Measurements from ENCODE around the gene STK11. TPM values are rescaled to one million over a fixed set of nuclear protein-coding genes. Genes with fewer than 3 reads are reported as not detected.

STK11 gene
- total RNA-seq, 3 donors from 2014 or later, result 64.4 to 72.0 (median 69.8) TPM

DNA sequence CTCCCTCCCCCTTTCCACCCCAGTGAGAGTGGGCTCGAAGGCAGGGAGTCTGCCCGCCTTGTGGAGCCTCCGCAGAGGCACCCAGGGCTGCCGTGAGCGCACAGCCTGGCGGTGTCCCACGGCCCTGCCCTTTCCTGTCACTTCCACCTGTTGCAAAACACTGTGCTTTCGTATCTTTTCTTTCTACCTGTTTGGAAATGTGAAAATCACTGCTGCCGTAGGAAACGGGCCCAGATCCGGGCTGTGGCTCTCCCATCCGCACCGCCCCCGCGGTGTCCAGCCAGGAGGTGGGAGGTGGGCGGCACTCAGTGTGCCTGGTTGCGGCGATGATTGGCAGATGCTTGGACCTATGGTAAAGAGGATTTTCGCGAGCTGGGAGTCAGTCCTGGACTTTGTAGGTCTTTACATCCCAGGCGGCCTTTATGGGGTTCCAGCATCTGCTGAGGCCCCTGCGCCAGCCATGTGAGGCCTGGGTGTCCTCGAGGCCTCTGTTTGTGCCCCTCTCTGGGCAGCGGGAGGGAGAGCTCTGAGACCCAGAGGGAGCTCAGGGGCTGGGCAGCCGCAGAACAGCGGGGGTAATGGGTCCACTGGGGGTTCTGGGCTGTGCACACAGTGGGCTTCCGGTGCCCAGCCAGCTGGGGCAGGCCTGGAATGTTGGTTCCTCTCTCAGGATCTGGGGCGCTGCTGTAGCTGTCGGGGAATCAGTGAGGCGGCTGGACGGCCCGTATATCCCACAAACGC, 6.1 kb downstream of the STK11 start:
- Mint-ChIP-seq H3K4me3 (no peak overlapping the region), H3K27me3 (ENCODE audit: low read depth) (no peaks in the 10 kb centered on the region), H3K9me3 (no peaks in the 10 kb centered on the region), H3K36me3 (ENCODE audit: insufficient read depth) (peaks cover 13% of the 10 kb centered on the region), H3K4me1 (ENCODE audit: low read depth) (peaks cover 38% of the 10 kb centered on the region)
- no peak for ATAC-seq
- DNase-seq, result no peak

DNA sequence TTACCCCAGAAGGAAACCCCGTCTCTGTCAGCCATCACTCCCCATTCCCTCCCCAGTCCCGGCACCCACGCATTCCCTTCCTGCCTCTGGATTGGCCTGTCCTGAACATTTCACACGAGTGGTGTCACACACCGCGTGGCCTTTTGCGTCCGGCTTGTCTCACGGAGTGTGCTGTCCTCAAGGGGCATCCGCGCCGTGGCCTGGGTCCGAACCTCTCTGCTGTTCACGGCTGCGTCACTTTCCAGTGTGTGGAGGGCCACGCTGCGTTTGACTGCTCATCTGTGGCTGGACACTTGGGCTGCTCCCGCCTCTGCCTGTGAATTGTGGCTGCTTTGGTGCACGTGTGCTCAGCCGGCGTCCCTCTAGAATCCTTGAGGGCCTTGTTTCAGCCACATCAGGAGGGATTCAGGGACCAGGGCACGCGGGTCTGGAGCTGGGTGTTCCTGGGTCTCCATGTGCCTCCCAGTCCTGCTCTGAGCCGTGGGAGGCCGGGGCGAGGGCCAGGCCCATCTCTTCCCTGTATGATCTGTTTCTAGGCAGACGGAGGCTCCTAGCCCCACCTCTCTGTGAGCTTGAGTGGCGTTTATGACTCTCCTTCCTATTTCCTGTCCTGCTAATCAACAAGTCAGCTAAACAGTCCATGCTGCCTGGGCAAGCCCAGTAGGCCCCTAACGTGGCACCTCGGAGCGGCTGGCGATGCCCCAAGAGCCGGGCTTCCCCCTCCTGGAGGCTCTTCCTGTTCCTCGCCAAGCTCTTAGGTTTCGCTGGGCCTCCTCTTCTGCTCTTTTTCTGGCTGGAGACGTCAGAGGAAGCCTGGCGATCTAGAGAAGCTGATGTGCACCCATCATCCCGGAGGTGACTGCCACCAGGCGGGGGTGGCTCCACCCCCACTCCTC, 8.1 kb downstream of the STK11 start:
- ATAC-seq, result peak; percentile 82 to 83
- no peaks in the 10 kb centered on the region for H3K9me3 Mint-ChIP-seq
- H3K4me3 Mint-ChIP-seq, result peak overlapping the region; percentile 76
- H3K27me3 Mint-ChIP-seq (ENCODE audit: low read depth), result no peaks in the 10 kb centered on the region
- peaks cover 13% of the 10 kb centered on the region for H3K36me3 Mint-ChIP-seq (ENCODE audit: insufficient read depth)
- peaks cover 32% of the 10 kb centered on the region for H3K4me1 Mint-ChIP-seq (ENCODE audit: low read depth)
- DNase-seq, result peak; percentile 21

DNA sequence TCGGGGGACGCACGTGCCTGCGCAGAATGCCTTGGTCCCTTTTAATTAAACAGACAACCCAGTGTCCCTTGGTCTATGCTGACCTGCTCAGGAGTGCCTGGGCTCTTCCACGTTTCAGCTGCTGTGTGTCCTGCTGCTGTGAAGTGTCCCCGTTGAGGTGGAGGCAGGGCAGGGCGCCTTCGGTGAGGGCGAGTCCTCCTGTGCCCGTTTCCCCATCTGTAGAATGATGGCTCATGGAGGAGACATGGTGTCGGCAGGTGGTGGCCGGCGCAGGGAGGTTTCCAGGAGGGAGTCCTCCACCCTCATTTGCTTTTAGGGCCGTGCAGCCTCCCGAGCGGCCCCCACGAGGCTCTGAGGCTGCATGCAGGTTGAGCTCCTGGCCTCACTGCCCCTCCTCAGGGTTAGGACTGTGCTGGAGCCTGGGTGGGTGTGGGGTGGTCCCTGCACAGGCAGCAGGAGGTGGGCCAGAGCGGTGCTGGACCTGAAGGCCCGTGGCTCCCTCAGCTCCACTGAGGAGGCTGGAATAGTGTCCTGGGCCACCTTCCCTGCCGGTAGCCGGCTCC, 8.8 kb downstream of the STK11 start:
- ATAC-seq, result no peak
- Mint-ChIP-seq H3K27me3 (ENCODE audit: low read depth) (no peaks in the 10 kb centered on the region), H3K9me3 (no peaks in the 10 kb centered on the region), H3K4me1 (ENCODE audit: low read depth) (peaks cover 30% of the 10 kb centered on the region), H3K36me3 (ENCODE audit: insufficient read depth) (peaks cover 13% of the 10 kb centered on the region), H3K4me3 (peak overlapping the region; percentile 76)
- no peak for DNase-seq

DNA sequence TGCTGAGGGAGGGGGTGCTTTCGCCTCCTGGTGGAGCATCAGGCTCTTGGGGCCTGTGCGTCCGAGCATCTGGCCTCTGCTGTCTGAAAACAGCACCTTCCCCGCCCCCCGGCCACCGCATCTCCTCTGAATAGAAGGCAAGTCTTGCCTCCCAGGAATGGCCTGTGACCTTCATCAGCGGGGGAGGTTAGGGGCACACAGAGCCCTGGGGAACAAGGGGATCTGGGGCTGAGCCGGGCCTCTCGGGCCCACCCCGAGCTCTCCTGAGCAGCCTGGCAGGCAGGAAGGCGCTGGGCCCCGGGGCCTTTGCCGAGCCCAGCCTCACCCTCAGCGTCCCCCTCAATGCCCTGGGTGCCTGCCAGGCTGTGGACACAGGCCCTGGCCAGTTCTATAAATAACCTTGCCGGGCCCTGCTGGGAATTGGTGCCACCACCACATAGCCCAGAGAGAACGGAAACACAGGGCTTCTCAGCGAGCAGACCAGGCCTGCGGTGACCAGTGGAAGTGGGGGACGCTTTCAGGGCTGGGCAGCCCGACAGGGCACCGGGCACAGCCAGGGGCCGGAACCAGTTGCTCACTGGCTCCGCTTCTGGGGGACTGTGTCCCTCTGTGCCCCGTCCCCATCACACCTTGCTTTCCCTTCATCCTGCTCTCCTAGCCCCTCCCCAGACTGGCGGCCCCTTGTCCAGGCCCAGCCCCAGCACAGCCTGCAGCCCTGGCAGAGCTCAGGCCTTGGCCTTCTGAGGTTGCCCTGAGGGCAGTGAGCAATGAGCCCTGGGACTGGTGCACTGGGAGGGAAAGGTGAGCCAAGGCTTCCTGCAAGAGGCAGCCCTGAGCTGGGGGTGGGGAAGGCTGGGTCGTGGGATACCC, 9.5 kb downstream of the STK11 start:
- Mint-ChIP-seq H3K4me1 (ENCODE audit: low read depth) (peaks cover 25% of the 10 kb centered on the region), H3K27me3 (ENCODE audit: low read depth) (no peaks in the 10 kb centered on the region), H3K36me3 (ENCODE audit: insufficient read depth) (peaks cover 11% of the 10 kb centered on the region), H3K9me3 (no peaks in the 10 kb centered on the region), H3K4me3 (no peak overlapping the region)
- DNase-seq (no peak), ATAC-seq (no peak)

DNA sequence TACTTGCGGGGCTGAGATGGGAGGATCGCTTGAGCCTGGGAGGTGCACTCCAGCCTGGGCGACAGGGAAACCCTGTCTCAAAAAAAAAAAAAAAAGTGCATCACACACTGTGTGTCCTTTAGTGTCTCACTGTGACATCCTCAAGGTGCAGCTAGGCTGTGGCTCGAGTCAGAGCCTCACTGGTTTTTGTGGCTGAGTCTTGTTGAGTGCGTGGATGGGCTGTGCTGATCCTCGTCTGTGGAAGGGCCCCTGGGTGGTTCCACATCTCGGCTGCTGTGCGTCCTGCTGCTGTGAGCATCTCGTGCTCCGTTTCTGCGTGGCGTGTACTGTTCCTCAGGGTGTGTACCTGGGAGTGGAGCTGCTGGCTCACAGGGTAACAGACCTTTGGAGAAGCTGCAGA, 11.2 kb downstream of the STK11 start:
- ATAC-seq, result no peak

DNA sequence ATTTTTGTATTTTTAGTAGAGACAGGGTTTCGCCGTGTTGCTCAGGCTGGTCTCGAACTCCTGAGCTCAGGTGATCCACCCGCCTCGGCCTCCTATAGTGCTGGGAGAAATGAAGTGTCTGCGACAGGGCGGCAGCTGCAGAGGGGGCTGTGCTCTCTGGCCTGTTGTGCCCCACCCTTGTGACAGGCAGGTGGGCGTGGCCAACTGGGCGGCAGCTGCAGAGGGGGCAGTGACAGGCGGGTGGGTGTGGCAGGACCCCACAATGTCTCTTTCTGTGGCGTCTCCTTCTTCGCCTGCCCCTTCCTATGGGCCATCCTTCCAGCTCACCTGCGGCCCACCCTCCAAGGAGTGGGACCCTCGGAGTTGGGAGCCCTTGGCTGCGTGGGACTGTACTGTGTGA, 11.8 kb downstream of the STK11 start:
- H3K36me3 Mint-ChIP-seq (ENCODE audit: insufficient read depth), result peaks cover 7% of the 10 kb centered on the region
- peaks cover 13% of the 10 kb centered on the region for H3K4me1 Mint-ChIP-seq (ENCODE audit: low read depth)
- H3K27me3 Mint-ChIP-seq (ENCODE audit: low read depth), result no peaks in the 10 kb centered on the region
- no peak overlapping the region for H3K4me3 Mint-ChIP-seq
- DNase-seq (no peak), ATAC-seq (no peak)
- no peaks in the 10 kb centered on the region for H3K9me3 Mint-ChIP-seq

More for the DNA sequence above, 11.2 kb downstream of the STK11 start:
- H3K36me3 Mint-ChIP-seq (ENCODE audit: insufficient read depth), result peaks cover 8% of the 10 kb centered on the region
- peaks cover 14% of the 10 kb centered on the region for H3K4me1 Mint-ChIP-seq (ENCODE audit: low read depth)
- no peak for DNase-seq
- H3K9me3 Mint-ChIP-seq, result no peaks in the 10 kb centered on the region
- no peak overlapping the region for H3K4me3 Mint-ChIP-seq
- no peaks in the 10 kb centered on the region for H3K27me3 Mint-ChIP-seq (ENCODE audit: low read depth)

DNA sequence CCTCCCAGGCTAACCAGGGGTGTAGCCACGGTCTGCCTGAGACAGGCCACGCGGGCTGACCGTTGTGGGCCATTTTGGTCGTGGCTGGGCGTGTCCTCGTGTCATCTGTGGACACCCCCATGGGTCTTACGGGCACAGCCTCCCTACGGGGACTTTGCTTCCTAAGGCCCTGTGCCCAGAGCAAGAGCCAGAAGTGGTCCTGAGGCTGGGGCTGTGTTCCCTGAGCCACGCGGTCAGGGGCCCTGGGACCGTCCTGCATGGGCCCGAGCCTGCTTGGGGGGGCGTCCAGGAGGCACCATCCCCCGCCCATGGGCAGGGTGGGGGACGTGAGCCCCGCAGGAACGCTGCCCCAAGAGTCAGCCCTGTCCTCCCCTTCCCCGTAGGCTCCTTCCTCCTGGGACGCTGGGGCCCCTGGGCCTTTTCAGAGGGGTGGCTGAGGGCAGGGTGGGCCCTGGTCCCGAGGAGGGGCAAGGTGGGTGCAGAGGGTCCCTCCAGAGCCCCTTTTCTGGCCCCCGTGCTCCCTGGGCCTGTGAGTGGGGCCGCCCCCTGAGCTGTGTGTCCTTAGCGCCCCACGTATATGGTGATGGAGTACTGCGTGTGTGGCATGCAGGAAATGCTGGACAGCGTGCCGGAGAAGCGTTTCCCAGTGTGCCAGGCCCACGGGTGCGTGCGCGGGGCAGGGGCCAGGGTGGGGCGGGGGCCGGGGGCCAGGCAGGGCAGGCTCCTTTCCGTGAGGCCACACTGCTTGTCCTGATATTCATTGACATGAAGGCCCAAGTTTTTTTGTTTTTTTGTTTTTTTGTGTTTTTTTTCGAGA, 13.4 kb downstream of the STK11 start:
- DNase-seq, result no peak
- Mint-ChIP-seq H3K9me3 (no peaks in the 10 kb centered on the region), H3K4me1 (ENCODE audit: low read depth) (peaks cover 4% of the 10 kb centered on the region), H3K4me3 (no peak overlapping the region), H3K36me3 (ENCODE audit: insufficient read depth) (peaks cover under 1% of the 10 kb centered on the region), H3K27me3 (ENCODE audit: low read depth) (no peaks in the 10 kb centered on the region)
- ATAC-seq, result no peak

DNA sequence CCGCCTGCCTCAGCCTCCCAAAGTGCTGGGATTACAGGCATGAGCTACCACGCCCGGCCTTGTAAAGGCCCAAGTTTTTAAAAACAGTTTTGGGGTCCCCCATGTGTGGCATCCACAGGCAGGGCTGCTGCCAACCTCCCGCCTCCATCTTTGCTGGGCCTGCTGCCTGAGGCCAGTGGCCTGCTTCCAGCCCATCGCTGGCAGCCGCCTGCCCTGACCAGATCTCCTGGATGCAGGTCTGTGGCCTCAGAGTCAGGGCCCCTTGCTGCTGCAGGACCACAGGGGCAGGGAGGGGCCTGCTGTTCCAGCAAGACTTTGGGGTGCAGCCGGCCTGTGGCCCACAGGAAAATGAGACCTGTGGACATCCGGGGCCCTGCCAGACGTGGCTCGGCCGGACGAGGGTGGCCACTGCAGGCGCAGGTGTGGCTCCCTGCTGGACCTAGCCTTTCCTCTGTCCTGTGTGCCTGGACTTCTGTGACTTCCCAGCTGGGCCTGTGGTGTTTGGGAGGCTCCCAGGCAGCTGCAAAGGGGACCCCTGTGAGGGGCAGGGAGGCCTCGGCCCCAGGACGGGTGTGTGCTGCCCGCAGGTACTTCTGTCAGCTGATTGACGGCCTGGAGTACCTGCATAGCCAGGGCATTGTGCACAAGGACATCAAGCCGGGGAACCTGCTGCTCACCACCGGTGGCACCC, 14.4 kb downstream of the STK11 start:
- no peaks in the 10 kb centered on the region for H3K4me1 Mint-ChIP-seq (ENCODE audit: low read depth)
- H3K9me3 Mint-ChIP-seq, result no peaks in the 10 kb centered on the region
- no peak overlapping the region for H3K4me3 Mint-ChIP-seq
- no peaks in the 10 kb centered on the region for H3K27me3 Mint-ChIP-seq (ENCODE audit: low read depth)
- H3K36me3 Mint-ChIP-seq (ENCODE audit: insufficient read depth), result no peaks in the 10 kb centered on the region
- ATAC-seq (no peak), DNase-seq (no peak)

DNA sequence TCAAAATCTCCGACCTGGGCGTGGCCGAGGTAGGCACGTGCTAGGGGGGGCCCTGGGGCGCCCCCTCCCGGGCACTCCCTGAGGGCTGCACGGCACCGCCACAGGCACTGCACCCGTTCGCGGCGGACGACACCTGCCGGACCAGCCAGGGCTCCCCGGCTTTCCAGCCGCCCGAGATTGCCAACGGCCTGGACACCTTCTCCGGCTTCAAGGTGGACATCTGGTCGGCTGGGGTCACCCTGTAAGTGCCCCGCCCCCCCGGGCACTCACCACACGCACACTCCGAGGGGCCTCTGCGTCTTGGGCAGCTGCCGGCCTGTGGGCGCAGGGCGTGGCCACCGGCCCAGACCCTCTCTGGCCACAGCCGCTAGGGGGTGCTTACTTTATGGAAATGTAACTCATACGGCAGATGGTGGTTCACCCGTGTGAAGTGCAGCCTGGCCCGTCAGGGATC, 14.9 kb downstream of the STK11 start:
- Mint-ChIP-seq H3K4me1 (ENCODE audit: low read depth) (no peaks in the 10 kb centered on the region), H3K36me3 (ENCODE audit: insufficient read depth) (no peaks in the 10 kb centered on the region), H3K4me3 (no peak overlapping the region), H3K27me3 (ENCODE audit: low read depth) (no peaks in the 10 kb centered on the region), H3K9me3 (no peaks in the 10 kb centered on the region)
- DNase-seq (no peak), ATAC-seq (no peak)

DNA sequence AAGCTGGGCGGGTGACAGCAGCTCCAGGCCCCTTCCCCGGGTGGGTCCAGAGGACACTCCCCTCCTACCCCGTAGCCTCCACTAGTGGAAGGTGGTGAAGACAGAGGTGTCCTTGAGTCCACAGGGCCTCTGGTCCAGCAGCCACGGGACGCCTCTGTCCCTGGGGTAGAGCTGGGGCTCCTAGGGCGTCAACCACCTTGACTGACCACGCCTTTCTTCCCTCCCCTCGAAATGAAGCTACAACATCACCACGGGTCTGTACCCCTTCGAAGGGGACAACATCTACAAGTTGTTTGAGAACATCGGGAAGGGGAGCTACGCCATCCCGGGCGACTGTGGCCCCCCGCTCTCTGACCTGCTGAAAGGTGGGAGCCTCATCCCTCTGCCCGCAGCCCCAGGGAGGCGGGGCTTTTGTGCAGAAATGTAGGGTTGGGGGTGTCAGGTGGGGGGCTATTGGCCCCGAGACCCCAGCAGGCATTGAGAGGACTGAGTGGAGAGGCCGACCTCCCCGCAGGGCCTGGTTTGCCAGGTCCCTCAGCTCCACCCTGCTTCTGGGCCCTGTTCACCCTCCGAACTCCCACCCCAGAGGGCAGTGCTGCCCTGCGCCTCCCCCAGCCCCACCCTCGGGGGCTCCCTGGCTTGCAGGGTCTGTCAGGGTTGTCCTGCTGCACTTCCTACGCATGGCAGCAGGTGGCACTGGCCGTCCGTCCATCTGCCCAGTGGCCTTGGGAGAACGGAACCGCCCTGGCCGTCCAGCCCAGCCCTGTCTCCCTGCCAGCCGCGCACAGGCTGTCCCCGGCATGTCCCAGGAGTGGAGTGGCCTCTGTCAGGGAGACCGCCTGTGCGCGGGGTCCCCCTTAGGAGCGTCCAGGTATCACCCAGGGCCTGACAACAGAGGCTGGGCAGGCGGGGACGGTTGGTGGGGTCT, 15.7 kb downstream of the STK11 start:
- ATAC-seq (no peak), DNase-seq (no peak)
- H3K4me1 Mint-ChIP-seq (ENCODE audit: low read depth), result no peaks in the 10 kb centered on the region
- no peaks in the 10 kb centered on the region for H3K9me3 Mint-ChIP-seq
- H3K27me3 Mint-ChIP-seq (ENCODE audit: low read depth), result no peaks in the 10 kb centered on the region
- no peaks in the 10 kb centered on the region for H3K36me3 Mint-ChIP-seq (ENCODE audit: insufficient read depth)
- no peak overlapping the region for H3K4me3 Mint-ChIP-seq

DNA sequence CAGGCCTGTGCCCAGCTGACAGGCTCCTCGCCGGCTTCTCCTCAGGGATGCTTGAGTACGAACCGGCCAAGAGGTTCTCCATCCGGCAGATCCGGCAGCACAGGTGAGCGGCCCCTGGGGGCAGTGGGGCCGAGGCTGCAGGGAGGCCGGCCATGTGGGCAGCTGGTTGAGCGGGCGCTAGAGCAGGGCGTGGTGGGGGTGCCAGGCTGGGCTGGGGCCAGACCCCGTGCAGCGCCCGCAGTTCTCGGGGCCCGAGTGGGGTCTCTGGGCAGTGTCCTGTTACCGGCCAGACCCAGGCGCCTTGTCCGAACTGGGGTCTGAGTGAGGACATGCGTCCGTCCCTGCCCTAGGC, 16.3 kb downstream of the STK11 start:
- no peak for ATAC-seq

DNA sequence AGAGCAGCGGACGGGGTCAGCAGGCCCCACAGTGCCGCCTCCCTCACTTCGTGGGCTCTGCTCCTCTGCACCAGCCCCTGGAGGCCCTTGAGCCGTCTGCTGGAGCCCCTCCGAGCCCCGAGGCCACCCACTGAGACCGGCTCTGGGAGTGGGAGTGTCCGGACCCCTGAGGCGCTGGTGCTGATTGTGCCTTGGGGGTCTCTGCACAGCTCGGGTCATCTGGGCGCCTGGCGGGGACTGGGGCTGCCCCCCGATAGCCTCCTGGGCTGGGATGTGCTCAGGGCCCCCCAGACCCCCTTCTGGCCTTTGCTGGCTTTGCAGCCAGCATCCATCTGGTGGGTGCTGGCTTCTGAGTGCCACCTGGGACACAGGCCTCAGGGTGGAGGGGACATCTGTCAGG, 16.8 kb downstream of the STK11 start:
- Mint-ChIP-seq H3K4me3 (no peak overlapping the region), H3K4me1 (ENCODE audit: low read depth) (no peaks in the 10 kb centered on the region), H3K36me3 (ENCODE audit: insufficient read depth) (no peaks in the 10 kb centered on the region), H3K9me3 (no peaks in the 10 kb centered on the region), H3K27me3 (ENCODE audit: low read depth) (no peaks in the 10 kb centered on the region)
- DNase-seq (no peak), ATAC-seq (peak in 1 of 2 donors; percentile 40)

More for the DNA sequence above, 16.3 kb downstream of the STK11 start:
- no peak overlapping the region for H3K4me3 Mint-ChIP-seq
- H3K4me1 Mint-ChIP-seq (ENCODE audit: low read depth), result no peaks in the 10 kb centered on the region
- no peaks in the 10 kb centered on the region for H3K27me3 Mint-ChIP-seq (ENCODE audit: low read depth)
- DNase-seq, result no peak
- H3K9me3 Mint-ChIP-seq, result no peaks in the 10 kb centered on the region
- H3K36me3 Mint-ChIP-seq (ENCODE audit: insufficient read depth), result no peaks in the 10 kb centered on the region
